Vagina (tissue), 2 donors: Measurements from ENCODE around the gene C17orf50.

Experiments used
- CTCF ChIP-seq, 3 experiments: fragments of 450-650 bp in 2 of 3; fragments of 200-600 bp in 1 of 3; sonication (generic) in 1 of 3; IDR thresholded peaks; one replicate each; pipeline ENCODE4 v1.5.1; 2017 to 2019; ENCODE audit warnings: antibody characterized with exemption in 3 of 3, mild to moderate bottlenecking in 2 of 3, moderate library complexity in 2 of 3
- POLR2A ChIP-seq, 2 donors: fragments of 450-650 bp; IDR thresholded peaks; one replicate each; pipeline ENCODE4 v1.6.1; 2017; ENCODE audit warnings: antibody characterized with exemption in 2 of 2, mild to moderate bottlenecking in 2 of 2, moderate library complexity in 2 of 2
- POLR2AphosphoS5 ChIP-seq, 2 donors: sonication (generic); formaldehyde crosslinking; IDR thresholded peaks; one replicate each; pipeline ENCODE4 v1.9.0; 2017; ENCODE audit warnings: antibody characterized with exemption in 2 of 2, mild to moderate bottlenecking in 2 of 2, low read depth in 1 of 2; ENCODE audit not compliant: insufficient read depth in 1 of 2

DNA sequence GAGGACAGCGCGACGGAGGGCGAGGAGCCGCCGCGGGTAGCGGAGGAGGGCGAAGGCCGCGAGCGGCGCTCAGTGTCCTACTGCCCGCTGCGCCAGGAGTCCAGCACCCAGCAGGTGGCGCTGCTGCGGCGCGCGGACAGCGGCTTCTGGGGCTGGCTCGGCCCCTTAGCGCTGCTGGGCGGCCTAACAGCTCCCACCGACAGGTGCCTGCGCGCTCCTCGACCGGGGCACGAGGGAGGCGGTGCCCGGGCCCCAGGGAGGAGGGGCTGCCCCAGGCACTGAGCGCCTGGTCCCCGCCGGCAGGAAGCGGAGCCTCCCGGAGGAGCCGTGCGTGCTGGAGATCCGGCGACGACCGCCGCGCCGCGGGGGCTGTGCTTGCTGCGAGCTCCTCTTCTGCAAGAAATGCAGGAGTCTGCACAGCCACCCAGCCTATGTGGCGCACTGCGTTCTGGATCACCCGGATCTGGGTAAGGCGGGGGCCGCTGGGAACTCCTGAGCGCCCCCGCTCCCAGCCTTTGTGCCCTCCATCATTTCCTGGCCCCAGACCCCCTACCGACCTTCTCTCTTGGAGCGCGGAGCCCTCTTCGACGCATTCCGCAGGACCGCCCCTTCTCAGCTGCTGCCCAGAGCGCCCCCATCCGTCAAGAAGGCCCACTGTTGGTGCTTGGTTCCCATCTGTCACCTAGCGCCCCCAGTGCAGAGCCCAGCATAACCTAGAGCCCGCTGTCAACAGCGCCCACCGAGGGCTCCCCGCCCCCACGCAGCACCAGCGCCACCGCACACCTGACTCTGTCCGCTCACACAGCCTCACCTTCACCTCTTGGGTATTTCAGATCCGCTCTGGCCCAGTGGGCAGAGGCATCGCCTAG lies 3.7 kb downstream of the C17orf50 start:
- TF ChIP-seq CTCF (IDR thresholded peaks at IDR 0.05) (peak; percentile 84 to 95 (median 89)), POLR2A (IDR thresholded peaks at IDR 0.05) (no peak), POLR2AphosphoS5 (IDR thresholded peaks at IDR 0.05; ENCODE audit: insufficient read depth in 1 of 2, low read depth in 1 of 2) (peak in 1 of 2 donors; percentile 35)
